SKM-1 treated with dmso at 0.1 percent for 144 hours (cell line): ENCODE measurements around the gene CNGA3.

Experiments used
- DNase-seq: peaks from one replicate; lab custom pipeline; 2025; ENCODE audit not compliant: unreplicated experiment; lab: John Stamatoyannopoulos, UW

Gene CNGA3

GRCh38 chr2:98376301-98376910 is 30.1 kb downstream of the CNGA3 start:
- DNase-seq = no peak

GRCh38 chr2:98376996-98377395 is 30.7 kb downstream of the CNGA3 start:
- no peak for DNase-seq

- DNase-seq = no peak
Measured at GRCh38 chr2:98377544-98377943, 31.3 kb downstream of the CNGA3 start.

GRCh38 chr2:98378196-98378595 is 31.9 kb downstream of the CNGA3 start:
- DNase-seq = no peak

- DNase-seq = no peak
Measured at GRCh38 chr2:98378901-98379300, 32.6 kb downstream of the CNGA3 start.

- DNase-seq = no peak
Measured at GRCh38 chr2:98379311-98380202, 33.3 kb downstream of the CNGA3 start.

- DNase-seq = no peak
Measured at GRCh38 chr2:98380203-98380535, 33.9 kb downstream of the CNGA3 start.

GRCh38 chr2:98381494-98381893 is 35.2 kb downstream of the CNGA3 start:
- no peak for DNase-seq

GRCh38 chr2:98382086-98382485 is 35.8 kb downstream of the CNGA3 start:
- no peak for DNase-seq

GRCh38 chr2:98382739-98383138 is 36.5 kb downstream of the CNGA3 start:
- no peak for DNase-seq

- DNase-seq = no peak
Measured at GRCh38 chr2:98383166-98383565, 36.9 kb downstream of the CNGA3 start.

GRCh38 chr2:98385050-98385699 is 38.9 kb downstream of the CNGA3 start:
- peak; percentile 82 for DNase-seq

GRCh38 chr2:98387478-98387877 is 41.2 kb downstream of the CNGA3 start:
- no peak for DNase-seq

- DNase-seq = no peak
Measured at GRCh38 chr2:98388081-98388480, 41.8 kb downstream of the CNGA3 start.

GRCh38 chr2:98388601-98389250 is 42.5 kb downstream of the CNGA3 start:
- DNase-seq = no peak

GRCh38 chr2:98389251-98389605 is 43.0 kb downstream of the CNGA3 start:
- no peak for DNase-seq

- DNase-seq = no peak
Measured at GRCh38 chr2:98390571-98391476, 44.6 kb downstream of the CNGA3 start.

GRCh38 chr2:98391581-98392270 is 45.5 kb downstream of the CNGA3 start:
- no peak for DNase-seq

- DNase-seq = no peak
Measured at GRCh38 chr2:98393354-98393753, 47.1 kb downstream of the CNGA3 start.

GRCh38 chr2:98394595-98395153 is 48.4 kb downstream of the CNGA3 start:
- no peak for DNase-seq
